Activated CD8-positive, alpha-beta memory T cell treated with anti-CD3 and anti-CD28 coated beads for 36 hours (primary cell): ENCODE results near the gene RSL24D1. TPM values are rescaled to one million over a fixed set of nuclear protein-coding genes. Genes with fewer than 3 reads are reported as not detected.

ENCODE experiments used
- CTCF ChIA-PET: fragments of 350-600 bp; sonication (Branson Sonifier 250); formaldehyde crosslinking; loops from one replicate; lab custom pipeline; 2021; ENCODE audit warnings: antibody characterized with exemption; lab: Charles Lee
- POLR2A ChIA-PET: fragments of 350-600 bp; sonication (Branson Sonifier 250); formaldehyde crosslinking; loops from one replicate; lab custom pipeline; 2021; ENCODE audit warnings: antibody characterized with exemption; lab: Charles Lee
- total RNA-seq, 2 experiments: library from RNA; stranded (reverse); gene quantifications; one replicate each; pipeline ENCODE4 v1.2.3, GENCODE V29; 2021

Gene RSL24D1
- 100 to 1,000 TPM; 180 to 190 TPM for total RNA-seq

DNA sequence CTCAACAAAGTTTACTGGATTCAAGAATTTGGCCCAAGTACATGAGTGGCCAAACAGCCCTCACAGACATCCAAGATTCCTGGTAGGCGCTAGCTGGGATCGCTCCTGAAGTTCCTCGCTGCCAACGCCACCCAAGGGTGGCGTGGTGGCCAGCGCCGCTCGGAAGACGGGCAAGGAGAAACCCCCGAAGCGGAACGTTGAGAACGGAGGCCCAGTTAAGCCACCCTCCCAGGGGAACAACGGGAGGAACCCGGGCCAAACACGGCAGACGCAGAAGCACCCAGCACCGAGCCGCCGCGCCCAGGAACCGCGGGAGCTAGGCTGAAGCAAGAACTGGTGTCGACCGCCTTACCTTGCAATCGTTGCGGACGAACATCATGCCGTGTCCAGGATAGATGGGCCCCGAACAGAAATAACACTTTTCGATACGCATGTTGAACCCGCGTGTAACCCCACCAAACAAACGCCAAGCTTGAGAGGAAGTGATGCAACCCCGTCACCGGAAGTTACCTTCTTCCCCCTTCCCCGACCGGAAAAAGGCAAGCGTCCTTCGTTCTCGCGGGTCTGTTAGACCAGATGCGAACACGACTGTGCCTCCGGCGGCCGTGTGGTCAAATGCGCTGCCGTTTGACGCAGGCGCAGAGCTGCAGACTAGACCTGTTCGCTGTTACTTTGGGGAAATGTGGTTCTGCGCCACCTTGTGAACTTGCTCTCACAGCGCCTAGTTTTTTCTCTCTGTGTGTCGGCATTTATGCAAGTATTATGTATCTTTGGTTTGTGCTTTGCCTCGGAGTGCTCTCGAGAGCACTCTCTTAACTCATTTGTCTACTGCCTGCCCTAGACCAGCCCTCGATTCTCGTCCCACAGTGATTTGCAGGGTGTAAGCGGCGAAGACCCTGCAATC is at the start of gene RSL24D1:
Gene RSL24D1, minus strand, starts transcription at position 484 of the 904 bp plus-strand sequence. Its CDS starts 51 bp downstream, at position 433.
- CTCF ChIA-PET = interaction anchor here (1.4 to 2.4 kb wide), 3 partner anchors 11 to 20 kb away, joined by 3 to 13 read pairs (median 3); no protein-coding TSS in a partner anchor

DNA sequence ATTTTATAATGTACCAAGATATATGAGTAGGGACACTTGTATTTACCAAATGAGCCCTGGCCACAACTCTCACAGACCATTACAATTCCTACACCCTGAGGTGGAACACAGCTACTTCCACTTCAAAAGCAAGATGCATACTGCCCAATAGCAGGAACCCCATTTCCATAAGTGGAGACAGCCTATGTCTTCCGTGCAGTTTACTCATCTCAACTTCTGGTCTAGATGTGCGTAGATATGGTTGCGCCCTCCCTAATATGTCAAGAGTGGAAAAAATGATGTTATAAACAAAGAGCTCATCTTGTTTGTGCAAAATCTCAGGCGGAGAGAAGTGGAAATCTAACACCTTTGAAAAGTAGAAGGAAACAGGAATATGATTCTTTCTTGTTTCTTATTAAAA is 48.3 kb upstream of the RSL24D1 start:
- CTCF ChIA-PET = interaction anchor here (1.4 to 2.5 kb wide), 2 partner anchors 12 to 22 kb away, joined by 3 to 7 read pairs; no protein-coding TSS in a partner anchor
- POLR2A ChIA-PET = interaction anchor here (0.8 to 1.7 kb wide), 2 partner anchors 8 to 22 kb away, joined by 3 to 6 read pairs; no protein-coding TSS in a partner anchor

More for the DNA sequence above, at the start of gene RSL24D1:
- POLR2A ChIA-PET = interaction anchor here (0.6 to 2.3 kb wide), 6 partner anchors 41 to 212 kb away, joined by 3 to 7 read pairs (median 6); partner anchors contain the start of genes CCPG1, PIERCE2, PIGB and PIGBOS1

DNA sequence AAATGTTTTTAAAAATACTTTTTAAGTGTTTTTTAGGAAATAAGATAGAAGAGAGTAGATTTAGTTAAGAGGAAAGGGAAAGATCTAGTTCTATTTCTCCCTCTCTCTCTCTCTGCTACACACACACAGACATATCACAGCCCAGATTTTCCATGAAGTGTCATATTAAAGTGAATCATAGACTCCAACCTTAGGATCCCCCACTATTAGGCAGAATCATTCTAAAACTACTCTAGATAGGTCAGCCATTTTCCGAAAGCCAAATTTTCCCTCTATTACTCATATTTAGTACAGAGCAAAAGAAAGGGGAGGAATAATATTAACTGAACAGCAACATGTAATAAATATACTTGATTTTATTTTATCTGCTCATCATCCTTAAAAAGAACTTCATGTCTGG is 45.1 kb upstream of the RSL24D1 start:
- POLR2A ChIA-PET = no interaction called here
- CTCF ChIA-PET = no interaction called here

DNA sequence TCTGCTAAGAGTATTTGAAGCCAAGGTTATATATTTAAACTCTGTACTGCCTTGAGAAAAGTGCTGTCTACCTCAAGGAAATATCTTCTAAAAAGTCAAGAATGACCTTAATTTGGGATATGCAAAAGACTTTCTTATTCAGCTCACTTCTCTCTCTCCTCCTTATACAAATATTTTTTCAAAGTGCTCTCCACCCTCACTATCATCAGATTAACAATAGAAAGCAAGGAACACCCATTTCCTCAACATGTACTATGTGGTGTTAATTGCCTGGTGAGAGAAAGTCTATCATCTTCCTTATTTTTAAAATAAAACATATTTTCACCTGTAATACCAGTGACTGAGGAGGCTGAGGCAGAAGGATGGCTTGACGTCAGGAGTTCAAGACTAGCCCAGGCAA is 44.4 kb upstream of the RSL24D1 start:
- POLR2A ChIA-PET = no interaction called here
- CTCF ChIA-PET = interaction anchor here (0.8 to 1.0 kb wide), 2 partner anchors 31 to 41 kb away, joined by 3 to 4 read pairs; no protein-coding TSS in a partner anchor

DNA sequence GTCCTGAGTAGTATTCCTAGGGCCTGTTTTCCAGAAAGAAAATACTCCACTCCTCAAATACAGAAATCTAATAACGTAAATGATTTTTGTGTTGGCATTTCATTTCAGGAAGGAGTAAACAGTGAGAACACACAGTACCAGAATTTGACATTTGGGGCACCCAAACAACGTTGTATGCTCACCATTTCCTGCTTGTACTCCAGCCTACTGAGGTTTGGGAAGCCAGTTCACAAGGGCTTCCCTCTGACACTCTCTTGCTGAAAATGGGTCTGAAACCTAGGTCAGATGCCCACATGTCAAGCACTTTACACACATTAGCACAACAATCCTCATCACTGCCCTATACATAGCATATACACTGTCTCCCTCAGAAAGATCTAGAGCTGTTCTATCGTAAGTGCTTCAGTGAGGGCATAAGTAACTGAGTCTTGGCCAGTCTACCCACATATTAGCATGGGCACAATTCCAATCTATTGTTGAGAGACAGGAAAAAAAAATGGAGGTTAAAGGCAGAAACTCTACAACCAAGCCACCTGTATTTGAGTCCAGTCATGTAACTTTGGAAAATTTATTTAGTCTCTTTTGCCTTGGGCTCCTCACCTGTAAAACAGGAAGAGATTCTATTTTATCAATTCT is 43.5 kb upstream of the RSL24D1 start:
- POLR2A ChIA-PET = interaction anchor here (0.7 to 1.2 kb wide), 2 partner anchors 36 to 39 kb away, joined by 3 read pairs; no protein-coding TSS in a partner anchor
- CTCF ChIA-PET = interaction anchor here (0.8 to 1.0 kb wide), 2 partner anchors 32 to 42 kb away, joined by 3 to 4 read pairs; no protein-coding TSS in a partner anchor

DNA sequence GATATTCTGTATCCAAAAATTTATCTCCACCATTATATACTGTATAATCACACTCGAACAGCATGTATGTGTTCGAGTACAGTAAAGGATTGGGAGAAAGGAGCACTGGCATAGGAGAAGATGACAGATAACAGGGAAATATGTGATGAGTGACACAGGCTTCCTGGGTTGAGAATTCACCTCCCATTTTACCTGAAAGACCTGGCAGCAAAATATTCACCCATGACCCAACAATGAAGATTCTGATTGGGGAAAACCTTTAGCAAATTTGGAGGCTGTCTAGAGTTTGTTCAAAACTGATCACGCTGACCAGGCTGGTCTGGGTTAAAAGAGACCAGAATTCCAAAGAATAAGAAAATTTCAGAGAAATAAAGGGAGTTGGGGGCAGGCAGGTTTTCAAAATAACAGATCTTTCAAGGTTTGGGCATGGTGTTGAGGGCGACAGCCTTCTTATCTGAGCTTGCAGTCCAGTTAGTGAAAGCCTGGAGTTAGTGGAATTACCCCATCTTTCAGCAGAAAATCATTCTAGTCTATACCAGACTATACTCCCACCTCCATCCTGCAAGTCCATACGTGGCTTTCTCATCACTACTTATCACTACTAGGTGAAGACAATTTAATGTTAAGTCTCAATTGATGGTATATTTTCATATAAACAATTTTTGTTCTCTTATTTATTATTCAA is 42.8 kb upstream of the RSL24D1 start:
- ChIA-PET POLR2A (interaction anchor here (0.7 to 3.1 kb wide), 5 partner anchors 18 to 40 kb away, joined by 3 to 18 read pairs (median 12); no protein-coding TSS in a partner anchor), CTCF (no interaction called here)

- ChIA-PET POLR2A (interaction anchor here (0.9 to 3.7 kb wide), 5 partner anchors 12 to 41 kb away, joined by 5 to 24 read pairs (median 13); no protein-coding TSS in a partner anchor), CTCF (interaction anchor here (0.7 to 2.7 kb wide), 6 partner anchors 8 to 43 kb away, joined by 3 to 15 read pairs (median 4); no protein-coding TSS in a partner anchor)
These were observed 42.1 kb upstream of the RSL24D1 start for GRCh38 chr15:55238877-55239276.

DNA sequence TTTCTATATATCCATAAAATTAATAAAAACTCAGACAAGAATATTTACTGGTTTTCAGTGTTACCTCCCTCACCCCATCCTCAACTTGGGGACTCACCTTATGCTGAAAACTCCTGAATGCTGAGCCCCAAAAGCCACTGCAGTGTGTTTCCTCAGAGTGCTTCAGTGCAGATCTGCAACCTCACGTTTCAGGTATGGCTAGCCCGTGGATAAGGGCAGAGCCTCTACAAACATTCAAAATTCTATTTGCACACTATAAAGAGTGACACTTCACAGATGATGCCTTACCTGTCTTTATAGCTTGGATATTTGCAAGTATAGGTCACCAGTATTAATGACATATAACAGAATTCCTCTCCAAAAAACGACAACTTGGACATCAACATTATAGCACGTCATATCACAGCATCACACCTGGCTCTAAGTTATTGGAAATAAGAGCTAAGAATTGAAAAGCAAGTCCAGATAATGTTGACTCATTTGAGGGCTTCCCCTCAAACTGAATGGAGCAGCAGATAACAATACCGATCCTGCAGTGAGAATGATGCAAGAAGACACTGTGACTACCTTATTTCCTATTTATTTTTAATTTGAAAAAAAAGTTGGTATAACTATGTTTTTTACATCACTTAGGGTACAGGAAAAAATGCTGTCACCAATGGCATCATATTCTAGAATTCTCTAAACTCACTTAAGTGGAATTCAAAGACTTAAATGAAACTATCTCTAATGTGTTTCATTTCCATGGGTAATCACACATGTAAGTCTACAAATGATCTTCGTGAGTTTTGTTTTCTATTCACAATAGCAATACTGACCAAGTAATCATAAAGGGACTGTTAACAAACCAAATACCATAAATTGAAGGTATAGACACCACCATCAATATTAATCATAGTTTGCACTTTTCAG is 40.7 kb upstream of the RSL24D1 start:
- ChIA-PET POLR2A (interaction anchor here (0.6 to 3.7 kb wide), 14 partner anchors 9 to 50 kb away, joined by 3 to 24 read pairs (median 4); partner anchors contain the start of gene RSL24D1), CTCF (interaction anchor here (1.1 to 2.7 kb wide), 5 partner anchors 14 to 45 kb away, joined by 3 to 15 read pairs (median 3); no protein-coding TSS in a partner anchor)

DNA sequence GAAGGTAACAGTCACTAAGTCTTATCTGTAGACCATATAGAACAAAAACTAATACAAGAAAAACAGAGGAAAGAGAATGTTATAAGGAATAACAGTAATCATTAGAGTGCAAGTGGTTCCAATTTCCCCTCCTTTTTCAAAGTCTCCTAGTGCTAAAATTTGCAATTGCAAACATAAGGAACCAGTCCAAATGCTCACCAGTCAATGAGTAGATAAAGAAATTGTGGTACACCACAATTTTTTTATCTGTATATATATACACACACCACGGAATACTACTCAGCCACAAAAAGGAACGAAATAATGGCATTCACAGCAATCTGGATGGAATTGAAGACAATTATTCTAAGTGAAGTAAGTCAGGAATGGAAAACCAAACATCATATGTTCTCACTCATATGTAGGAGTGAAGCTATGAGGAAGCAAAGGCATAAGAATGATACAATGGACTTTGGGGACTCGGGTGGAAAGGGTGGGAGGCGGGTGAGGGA is 38.9 kb upstream of the RSL24D1 start:
- POLR2A ChIA-PET = interaction anchor here (1.0 to 3.7 kb wide), 2 partner anchors 33 to 47 kb away, joined by 3 to 24 read pairs; no protein-coding TSS in a partner anchor

GRCh38 chr15:55234800-55235104 is 38.0 kb upstream of the RSL24D1 start:
- POLR2A ChIA-PET = interaction anchor here (1.0 kb wide), 1 partner anchor 52 kb away, joined by 3 read pairs; no protein-coding TSS in a partner anchor

More for the DNA sequence above, 38.9 kb upstream of the RSL24D1 start:
- CTCF ChIA-PET = interaction anchor here (1.5 to 1.6 kb wide), 2 partner anchors 12 to 18 kb away, joined by 3 to 4 read pairs; no protein-coding TSS in a partner anchor

DNA sequence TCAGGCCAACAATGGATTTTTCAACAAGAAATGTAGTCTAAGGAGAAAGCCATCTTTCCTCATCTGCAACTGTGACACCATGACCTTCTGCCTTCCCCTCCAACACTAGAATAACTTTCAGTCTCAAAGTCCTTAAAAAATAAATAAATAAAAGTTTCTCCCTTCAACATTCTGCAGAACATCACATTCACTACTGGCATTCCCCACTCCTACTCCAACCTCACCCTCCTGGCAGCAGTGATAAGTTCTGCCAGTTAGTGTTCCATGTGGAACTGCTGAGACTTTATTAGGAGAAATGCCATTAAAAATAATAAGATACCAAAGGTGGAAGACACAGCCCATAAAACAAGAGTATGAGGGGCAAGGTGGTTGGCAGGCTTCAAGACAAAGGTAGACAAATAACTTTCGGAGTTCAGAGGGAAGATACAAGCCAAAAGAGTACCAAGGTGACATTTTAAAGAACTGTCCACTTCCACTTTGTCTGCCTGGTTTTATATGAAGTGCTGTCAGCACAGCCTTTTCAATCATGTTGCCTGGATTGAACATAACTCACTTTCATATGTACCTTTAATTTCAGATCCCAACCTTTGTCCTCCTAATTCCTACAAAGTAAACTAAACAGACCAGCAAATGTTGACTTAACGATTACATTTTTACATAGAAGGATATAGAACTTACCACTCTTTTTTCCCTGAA is 37.5 kb upstream of the RSL24D1 start:
- CTCF ChIA-PET = no interaction called here
- POLR2A ChIA-PET = interaction anchor here (1.0 kb wide), 1 partner anchor 52 kb away, joined by 3 read pairs; no protein-coding TSS in a partner anchor

More at GRCh38 chr15:55234800-55235104, 38.0 kb upstream of the RSL24D1 start:
- CTCF ChIA-PET = no interaction called here

GRCh38 chr15:55231455-55231854 is 34.7 kb upstream of the RSL24D1 start:
- ChIA-PET POLR2A (interaction anchor here (0.8 kb wide), 1 partner anchor 15 kb away, joined by 5 read pairs; no protein-coding TSS in a partner anchor), CTCF (interaction anchor here (1.4 kb wide), 1 partner anchor 13 kb away, joined by 3 read pairs; no protein-coding TSS in a partner anchor)

GRCh38 chr15:55230953-55231352 is 34.2 kb upstream of the RSL24D1 start:
- CTCF ChIA-PET = interaction anchor here (1.4 kb wide), 1 partner anchor 12 kb away, joined by 3 read pairs; no protein-coding TSS in a partner anchor

DNA sequence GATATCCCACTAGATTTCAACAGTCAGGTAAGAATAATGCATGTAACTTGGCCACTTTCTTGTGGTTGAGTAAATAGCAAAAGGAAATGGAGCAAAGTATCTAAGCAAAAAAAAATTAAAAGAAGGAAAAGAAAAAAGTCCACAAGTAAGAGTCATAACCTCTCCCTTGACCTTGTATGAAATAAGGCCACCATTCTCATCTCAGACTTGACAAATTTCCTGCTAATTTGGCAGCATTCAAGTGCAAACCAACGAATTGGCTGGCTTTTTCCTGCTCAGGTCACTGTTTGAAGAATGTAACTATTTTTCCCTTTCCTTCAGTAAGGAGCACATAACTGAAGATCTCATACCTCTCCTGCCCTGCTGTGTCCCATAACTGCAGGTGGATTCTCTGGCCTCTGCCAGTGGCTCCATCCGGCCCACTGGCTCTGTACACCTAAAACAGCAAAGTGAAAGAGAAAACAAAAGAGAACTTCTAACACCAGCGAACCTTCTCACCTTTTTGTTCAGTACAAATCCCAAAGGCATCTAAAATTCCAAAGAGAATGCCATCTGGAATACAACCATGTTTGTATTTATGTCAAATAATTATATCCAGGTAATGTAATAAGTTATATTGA is 33.4 kb upstream of the RSL24D1 start:
- ChIA-PET CTCF (no interaction called here), POLR2A (interaction anchor here (0.6 kb wide), 1 partner anchor 54 kb away, joined by 3 read pairs; no protein-coding TSS in a partner anchor)

More at GRCh38 chr15:55230953-55231352, 34.2 kb upstream of the RSL24D1 start:
- POLR2A ChIA-PET = no interaction called here

DNA sequence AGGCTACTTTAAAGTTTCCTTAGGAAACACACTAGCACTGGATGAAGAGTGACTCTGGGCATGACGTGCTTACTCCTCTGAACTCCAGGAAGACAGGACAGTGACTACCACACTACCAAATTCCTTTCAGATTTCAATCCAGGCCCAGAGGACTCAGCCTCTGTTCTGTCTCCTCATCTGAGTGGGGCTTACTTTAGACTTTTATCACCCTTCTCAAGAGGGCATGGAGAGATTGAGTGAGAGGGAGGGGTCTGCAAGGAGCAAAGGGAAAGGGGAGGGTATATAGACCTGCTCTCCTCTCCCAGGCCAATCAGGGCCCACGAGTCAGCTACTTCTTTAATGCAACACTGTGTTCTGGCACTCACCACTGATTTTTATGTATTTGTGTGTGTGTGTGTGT is 29.4 kb upstream of the RSL24D1 start:
- CTCF ChIA-PET = interaction anchor here (1.0 kb wide), 1 partner anchor 8 kb away, joined by 3 read pairs; no protein-coding TSS in a partner anchor
- POLR2A ChIA-PET = no interaction called here

- CTCF ChIA-PET = no interaction called here
- POLR2A ChIA-PET = no interaction called here
These were observed 28.2 kb upstream of the RSL24D1 start for GRCh38 chr15:55224892-55225291.
